GM10847 (cell line): ENCODE data around the gene RIOK1.

Experiments
- POLR2A ChIP-seq: IDR thresholded peaks from 2 replicates; pipeline ENCODE4 v1.6.1; 2011; ENCODE audit not compliant: insufficient read length; ENCODE audit errors: extremely low read depth

The RIOK1 gene

DNA sequence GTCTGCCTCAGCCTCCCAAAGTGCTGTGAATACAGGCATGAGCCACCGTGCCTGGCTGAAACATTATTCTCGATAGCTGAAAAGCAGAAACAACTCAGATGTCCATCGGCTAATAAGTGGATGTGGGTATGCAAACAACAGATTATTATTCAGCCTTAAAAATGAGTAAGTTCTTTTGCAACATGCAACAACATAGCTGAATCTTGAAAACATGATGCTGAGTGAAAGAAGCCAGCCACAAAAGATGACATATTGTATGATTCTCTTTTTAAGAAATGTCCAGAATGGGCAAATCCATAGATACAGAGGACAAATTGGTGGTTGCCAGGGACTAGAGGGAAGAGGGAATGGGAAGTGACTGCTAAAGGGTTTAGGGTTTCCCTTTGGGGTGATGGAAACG is 61.7 kb downstream of the RIOK1 start:
- TF ChIP-seq POLR2A = no peak

DNA sequence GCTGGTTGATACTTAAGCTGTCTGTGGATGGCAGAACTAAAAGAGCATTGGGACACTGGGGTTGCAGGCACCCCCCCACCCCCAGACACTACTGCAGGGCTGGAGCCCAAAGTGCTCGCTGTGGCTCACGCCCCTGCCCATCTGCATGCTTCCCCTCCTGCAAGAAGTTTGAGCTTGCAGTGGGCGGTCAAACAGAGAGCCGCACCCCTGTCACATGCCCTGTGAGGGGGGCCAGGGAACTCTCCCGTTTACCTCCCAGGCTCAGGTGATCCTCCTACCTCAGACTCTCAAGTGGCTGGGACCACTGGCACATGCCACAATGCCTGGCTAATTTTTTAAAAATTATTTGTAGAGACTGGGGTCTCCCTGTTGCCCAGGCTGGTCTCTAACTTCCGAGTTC is 63.3 kb downstream of the RIOK1 start:
- no peak for TF ChIP-seq POLR2A

DNA sequence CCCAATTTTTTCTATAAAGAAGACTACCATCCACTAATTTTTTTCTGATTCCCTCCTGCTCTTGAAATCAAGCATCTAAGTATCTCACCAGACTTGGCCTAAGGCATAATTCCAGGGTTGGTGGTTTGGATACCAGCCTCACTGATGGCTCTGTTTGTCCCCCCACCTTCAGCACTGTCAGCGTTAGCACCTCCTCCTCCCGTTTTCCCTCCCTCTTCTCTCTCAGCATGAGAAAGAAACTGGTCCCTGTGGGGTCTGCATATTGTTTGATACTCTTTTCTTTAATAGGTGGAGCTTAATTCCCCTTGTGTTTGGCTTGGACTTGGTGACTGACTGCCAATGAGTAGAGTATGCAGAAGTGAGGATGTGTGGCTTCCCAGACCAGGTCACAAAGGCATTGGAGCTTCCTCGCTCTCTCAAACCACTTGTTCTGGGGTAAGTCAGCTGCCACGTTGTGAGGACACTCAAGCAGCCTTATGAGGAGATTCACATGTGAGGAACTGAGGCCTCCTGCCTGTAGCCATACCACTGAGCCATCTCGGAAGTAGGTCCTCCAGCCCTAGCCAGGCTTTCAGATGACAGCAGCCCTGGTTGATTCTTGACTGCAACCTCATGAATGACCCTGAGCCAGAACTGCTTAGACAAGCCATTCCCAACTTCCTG is 65.2 kb downstream of the RIOK1 start:
- no peak for TF ChIP-seq POLR2A

- no peak for TF ChIP-seq POLR2A
These were observed 71.8 kb downstream of the RIOK1 start for GRCh38 chr6:7461416-7461815.

DNA sequence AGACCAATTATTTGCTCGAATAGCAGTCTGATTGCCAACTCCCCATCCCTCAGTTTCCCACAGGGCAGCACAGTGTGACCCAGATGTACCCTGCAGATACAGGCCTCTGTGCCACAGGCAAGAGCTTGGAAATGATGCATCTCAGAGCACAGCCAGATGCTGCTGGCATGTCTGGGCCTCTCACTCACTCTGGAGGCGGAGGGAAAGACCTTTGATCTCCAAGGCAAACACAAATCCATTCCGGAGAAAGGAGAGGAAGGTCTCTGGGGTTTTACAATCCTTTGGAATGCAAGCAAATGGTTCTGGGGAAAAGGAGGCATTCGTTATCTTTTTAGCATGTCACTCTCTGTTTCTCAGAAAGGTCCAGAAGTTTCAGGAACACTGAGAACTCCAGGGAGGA is 74.2 kb downstream of the RIOK1 start:
- no peak for TF ChIP-seq POLR2A

DNA sequence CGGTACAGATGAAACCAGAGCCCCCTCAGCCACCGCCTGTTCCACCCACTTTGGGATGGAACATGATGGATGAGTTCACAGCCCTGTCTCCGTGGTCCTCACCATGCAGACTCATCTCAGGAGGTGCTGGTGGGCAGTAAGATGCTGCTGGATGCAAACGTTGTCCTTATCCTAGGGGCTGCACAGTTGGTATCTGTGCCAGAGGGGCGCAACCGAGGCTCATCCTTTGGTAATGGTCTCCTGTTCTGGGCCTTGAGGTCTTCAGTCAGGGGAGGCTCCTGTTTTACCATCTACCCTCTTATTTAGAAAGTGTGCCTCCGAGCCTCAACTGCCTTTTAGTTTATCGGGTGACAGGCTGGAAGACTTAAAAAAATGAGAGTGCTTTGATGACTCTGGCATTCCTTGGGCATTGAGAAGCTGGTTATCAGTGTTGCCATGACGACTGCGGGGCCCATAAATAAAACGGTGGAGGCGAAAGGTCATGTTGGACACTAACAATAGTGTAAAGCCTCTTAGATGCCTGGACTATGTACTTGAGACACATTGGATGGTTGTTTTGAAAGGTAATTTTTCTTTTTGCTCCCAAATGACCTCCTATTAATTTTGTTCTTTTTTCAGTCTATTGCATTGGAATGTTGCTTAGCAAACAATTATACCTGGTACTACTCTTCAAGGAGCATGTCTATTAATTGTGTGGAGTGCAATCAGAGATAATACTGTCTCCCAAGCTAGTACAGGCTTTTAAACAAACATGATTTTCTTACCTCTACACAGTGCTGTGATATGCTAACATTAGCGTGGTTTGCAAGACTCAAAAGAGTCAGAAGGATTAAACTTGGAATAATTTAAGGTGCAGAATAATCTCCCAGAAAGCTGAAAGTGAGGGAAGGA is 77.6 kb downstream of the RIOK1 start:
- TF ChIP-seq POLR2A = no peak
